ENCODE results near the gene ADAP1.
"Not testable (repeated sequence)": the region's sequence is repeated elsewhere in the genome, so short reads cannot be mapped to it uniquely, and the experiment has no call there.

Gene ADAP1

GRCh38 chr7:954330-955238 lies at the start of gene ADAP1:
TSS of gene ADAP1 (minus strand) at chr7:954680. CDS start at chr7:954477, 203 bp downstream.
- DNase-seq (ENCODE audit: low read depth) = peak; percentile 67

GRCh38 chr7:1002445-1002844 lies 48.0 kb upstream of the ADAP1 start:
- not testable (repeated sequence) for DNase-seq (ENCODE audit: low read depth)

- not testable (repeated sequence) for DNase-seq (ENCODE audit: low read depth)
Measured at GRCh38 chr7:1002026-1002425, 47.5 kb upstream of the ADAP1 start.

GRCh38 chr7:1001069-1001770 lies 46.7 kb upstream of the ADAP1 start:
- DNase-seq (ENCODE audit: low read depth) = not testable (repeated sequence)

GRCh38 chr7:999941-1000935 lies 45.8 kb upstream of the ADAP1 start:
- no peak for DNase-seq (ENCODE audit: low read depth)

- DNase-seq (ENCODE audit: low read depth) = no peak
Measured at GRCh38 chr7:999149-999879, 44.8 kb upstream of the ADAP1 start.

GRCh38 chr7:997404-998395 lies 43.2 kb upstream of the ADAP1 start:
- no peak for DNase-seq (ENCODE audit: low read depth)

- no peak for DNase-seq (ENCODE audit: low read depth)
Measured at GRCh38 chr7:996079-996872, 41.8 kb upstream of the ADAP1 start.

- no peak for DNase-seq (ENCODE audit: low read depth)
Measured at GRCh38 chr7:995571-995970, 41.1 kb upstream of the ADAP1 start.

GRCh38 chr7:994592-995308 lies 40.3 kb upstream of the ADAP1 start:
- DNase-seq (ENCODE audit: low read depth) = no peak

- DNase-seq (ENCODE audit: low read depth) = peak; percentile 92
Measured at GRCh38 chr7:992709-993607, 38.5 kb upstream of the ADAP1 start.

GRCh38 chr7:991729-992656 lies 37.5 kb upstream of the ADAP1 start:
- DNase-seq (ENCODE audit: low read depth) = no peak

- DNase-seq (ENCODE audit: low read depth) = no peak
Measured at GRCh38 chr7:990933-991728, 36.7 kb upstream of the ADAP1 start.

- DNase-seq (ENCODE audit: low read depth) = no peak
Measured at GRCh38 chr7:990352-990932, 36.0 kb upstream of the ADAP1 start.

GRCh38 chr7:988963-989529 lies 34.6 kb upstream of the ADAP1 start:
- DNase-seq (ENCODE audit: low read depth) = no peak

Measured in activated T-cell treated with anti-CD3 and anti-CD28 coated beads for 48 hours (primary cell).